ENCODE measurements around the gene FBXW11.

The FBXW11 gene

DNA sequence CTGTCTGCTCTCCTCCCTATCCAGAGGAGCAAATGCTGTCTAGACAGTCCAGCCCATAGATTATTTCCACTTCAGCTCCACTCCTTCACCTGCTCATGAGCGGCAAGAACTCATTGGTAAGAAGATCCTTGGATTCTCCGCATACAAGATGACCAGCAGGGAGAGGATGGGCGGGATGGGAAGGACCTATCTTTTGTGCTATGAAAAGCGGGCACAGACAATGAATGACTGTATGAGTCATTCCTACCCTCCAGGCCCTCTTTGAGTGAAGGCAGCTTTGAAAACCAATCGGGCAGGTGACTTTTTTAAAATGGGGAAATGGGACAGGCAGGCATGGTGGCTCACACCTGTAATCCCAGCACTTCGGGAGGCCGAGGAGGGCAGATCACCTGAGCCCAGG is 171.4 kb downstream of the FBXW11 start:
- Mint-ChIP-seq H3K4me1 (ENCODE audit: low read depth) (peaks cover 18% of the 10 kb centered on the region), H3K9me3 (peaks cover 8% of the 10 kb centered on the region), H3K27me3 (no peaks in the 10 kb centered on the region), H3K36me3 (ENCODE audit: low read depth) (no peaks in the 10 kb centered on the region), H3K27ac (no peak overlapping the region), H3K4me3 (no peak overlapping the region)
- intact Hi-C loops (cut with micrococcal nuclease), result no loop called here

DNA sequence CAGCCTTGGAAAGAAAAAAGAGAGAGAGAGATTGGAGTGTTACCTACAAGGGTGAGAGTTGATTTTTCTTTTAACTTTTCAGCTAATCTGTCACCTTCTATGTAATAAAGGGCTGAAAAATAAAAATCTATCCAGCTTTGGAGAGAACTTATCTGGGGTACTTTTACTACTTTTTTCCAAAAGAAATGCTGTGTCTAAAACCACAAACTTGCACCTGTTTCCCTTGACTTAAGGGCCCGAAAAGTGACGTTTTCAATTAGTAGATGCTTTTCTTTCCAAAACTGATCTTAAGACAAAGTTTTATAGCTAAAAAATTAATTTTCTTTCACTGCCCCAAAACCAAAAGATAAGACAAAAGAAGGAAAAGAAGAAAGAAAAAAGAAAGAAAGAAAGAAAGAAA is 172.0 kb downstream of the FBXW11 start:
- Mint-ChIP-seq H3K4me3 (no peak overlapping the region), H3K4me1 (ENCODE audit: low read depth) (peaks cover 12% of the 10 kb centered on the region), H3K27ac (no peak overlapping the region), H3K36me3 (ENCODE audit: low read depth) (no peaks in the 10 kb centered on the region), H3K27me3 (no peaks in the 10 kb centered on the region), H3K9me3 (peaks cover 8% of the 10 kb centered on the region)
- intact Hi-C loops (cut with micrococcal nuclease), result no loop called here

DNA sequence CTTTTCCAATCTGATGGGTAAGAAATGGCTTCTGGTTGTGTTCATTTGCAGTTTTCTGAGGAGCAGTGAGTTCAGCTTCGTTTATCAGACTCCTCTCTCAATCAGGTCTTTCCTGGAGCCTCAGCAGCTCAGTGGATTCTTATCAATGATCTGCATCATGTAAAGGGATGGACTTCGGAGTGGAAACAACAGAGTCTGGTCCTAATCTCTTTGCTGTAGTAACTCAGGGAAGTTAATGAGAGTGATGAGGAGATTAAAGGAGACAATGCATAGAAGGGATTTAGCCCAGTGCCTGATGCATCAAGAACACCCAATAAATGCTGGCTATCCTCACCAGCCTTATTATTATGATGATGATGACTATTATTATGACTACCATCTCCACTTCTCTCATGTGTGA is 173.7 kb downstream of the FBXW11 start:
- no peaks in the 10 kb centered on the region for H3K27me3 Mint-ChIP-seq
- peaks cover 8% of the 10 kb centered on the region for H3K9me3 Mint-ChIP-seq
- H3K27ac Mint-ChIP-seq, result no peak overlapping the region
- no peaks in the 10 kb centered on the region for H3K36me3 Mint-ChIP-seq (ENCODE audit: low read depth)
- H3K4me1 Mint-ChIP-seq (ENCODE audit: low read depth), result no peaks in the 10 kb centered on the region
- H3K4me3 Mint-ChIP-seq, result no peak overlapping the region
- intact Hi-C loops (cut with micrococcal nuclease), result no loop called here

DNA sequence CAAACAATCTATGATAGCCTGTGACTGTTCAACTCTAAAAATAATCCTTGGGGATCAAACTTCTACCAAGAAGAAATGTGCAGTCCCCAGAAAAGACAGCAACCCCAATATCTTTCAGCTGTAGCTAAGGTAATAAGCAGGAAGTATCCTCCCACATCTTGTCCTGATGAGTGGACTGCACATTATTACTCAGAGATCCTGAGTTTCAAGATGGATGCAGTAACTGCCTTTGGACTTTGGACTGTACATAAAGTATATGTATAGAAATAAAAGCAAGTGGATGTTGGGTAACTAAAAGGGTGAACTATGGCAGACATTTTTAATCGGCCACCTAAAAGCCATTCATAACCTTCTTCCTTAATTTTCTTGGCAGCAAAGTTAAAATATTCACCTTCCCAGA is 175.8 kb downstream of the FBXW11 start:
- H3K4me3 Mint-ChIP-seq, result no peak overlapping the region

DNA sequence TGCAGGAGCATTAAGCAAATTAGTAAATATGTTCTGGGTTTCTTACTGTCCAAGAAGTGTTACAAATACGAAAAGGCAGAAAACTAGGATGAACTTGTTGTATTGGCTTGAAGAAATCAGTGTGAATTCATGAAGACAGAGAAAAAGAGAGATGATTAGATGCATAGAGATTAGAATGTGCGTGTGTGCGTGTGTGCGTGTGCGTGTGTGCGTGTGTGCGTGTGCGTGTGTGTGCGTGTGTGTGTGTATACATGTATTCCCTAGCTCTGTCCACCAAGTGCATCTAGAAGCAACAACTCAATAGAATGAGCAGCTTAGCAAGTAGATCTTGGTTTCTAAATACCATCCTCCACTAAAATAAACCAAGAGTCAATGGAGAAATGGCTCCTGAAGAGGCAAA is 179.3 kb downstream of the FBXW11 start:
- Mint-ChIP-seq H3K9me3 (no peaks in the 10 kb centered on the region), H3K36me3 (ENCODE audit: low read depth) (no peaks in the 10 kb centered on the region), H3K4me1 (ENCODE audit: low read depth) (no peaks in the 10 kb centered on the region), H3K27me3 (no peaks in the 10 kb centered on the region), H3K4me3 (no peak overlapping the region), H3K27ac (no peak overlapping the region)
- intact Hi-C loops (cut with micrococcal nuclease), result no loop called here

More for the DNA sequence above, 175.8 kb downstream of the FBXW11 start:
- no peaks in the 10 kb centered on the region for H3K4me1 Mint-ChIP-seq (ENCODE audit: low read depth)
- H3K27ac Mint-ChIP-seq, result no peak overlapping the region
- intact Hi-C loops (cut with micrococcal nuclease), result no loop called here
- no peaks in the 10 kb centered on the region for H3K27me3 Mint-ChIP-seq
- peaks cover 8% of the 10 kb centered on the region for H3K9me3 Mint-ChIP-seq
- no peaks in the 10 kb centered on the region for H3K36me3 Mint-ChIP-seq (ENCODE audit: low read depth)

DNA sequence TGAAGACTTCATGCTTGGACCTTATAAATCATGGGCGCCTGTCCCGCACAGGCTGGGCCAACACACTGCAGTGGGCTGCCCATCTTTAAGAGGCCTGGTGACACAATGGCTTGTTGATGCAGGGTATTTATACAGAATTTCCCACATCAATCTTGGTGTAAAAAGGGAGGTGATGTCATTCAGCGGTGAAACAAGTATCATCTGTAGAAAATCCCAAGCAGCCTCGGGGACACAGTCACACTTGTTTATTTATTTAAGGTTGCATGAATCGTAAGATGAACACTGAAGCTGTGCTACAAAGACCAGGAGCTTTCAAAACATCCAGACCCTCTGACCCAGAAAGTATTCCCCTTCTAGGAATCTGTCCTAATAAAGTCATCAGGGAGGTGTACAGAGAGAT is 180.3 kb downstream of the FBXW11 start:
- no peaks in the 10 kb centered on the region for H3K9me3 Mint-ChIP-seq
- no peak overlapping the region for H3K27ac Mint-ChIP-seq
- intact Hi-C loops (cut with micrococcal nuclease), result no loop called here
- H3K27me3 Mint-ChIP-seq, result no peaks in the 10 kb centered on the region
- H3K4me3 Mint-ChIP-seq, result no peak overlapping the region
- H3K4me1 Mint-ChIP-seq (ENCODE audit: low read depth), result no peaks in the 10 kb centered on the region
- H3K36me3 Mint-ChIP-seq (ENCODE audit: low read depth), result no peaks in the 10 kb centered on the region

DNA sequence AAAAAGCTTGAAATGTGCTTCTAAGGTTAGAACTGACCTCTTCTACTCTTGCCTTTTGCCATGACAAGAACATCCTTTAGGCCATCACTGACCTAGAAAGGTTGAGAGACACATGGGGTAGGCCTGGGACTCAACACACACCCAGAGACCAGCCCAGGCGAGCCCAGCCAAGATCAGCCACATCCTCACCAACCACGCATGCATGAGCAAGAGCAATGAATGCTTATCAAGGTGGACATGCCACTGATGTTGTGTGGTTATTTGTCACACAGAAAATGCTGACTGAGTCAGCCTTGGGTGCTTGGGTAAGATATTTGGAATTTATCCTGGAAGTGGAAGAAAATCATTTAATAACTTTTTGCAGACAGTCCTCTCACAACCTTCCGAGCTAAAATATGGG is 181.4 kb downstream of the FBXW11 start:
- Mint-ChIP-seq H3K4me3 (no peak overlapping the region), H3K9me3 (no peaks in the 10 kb centered on the region), H3K36me3 (ENCODE audit: low read depth) (no peaks in the 10 kb centered on the region), H3K4me1 (ENCODE audit: low read depth) (no peaks in the 10 kb centered on the region), H3K27ac (no peak overlapping the region), H3K27me3 (no peaks in the 10 kb centered on the region)
- intact Hi-C loops (cut with micrococcal nuclease), result no loop called here

DNA sequence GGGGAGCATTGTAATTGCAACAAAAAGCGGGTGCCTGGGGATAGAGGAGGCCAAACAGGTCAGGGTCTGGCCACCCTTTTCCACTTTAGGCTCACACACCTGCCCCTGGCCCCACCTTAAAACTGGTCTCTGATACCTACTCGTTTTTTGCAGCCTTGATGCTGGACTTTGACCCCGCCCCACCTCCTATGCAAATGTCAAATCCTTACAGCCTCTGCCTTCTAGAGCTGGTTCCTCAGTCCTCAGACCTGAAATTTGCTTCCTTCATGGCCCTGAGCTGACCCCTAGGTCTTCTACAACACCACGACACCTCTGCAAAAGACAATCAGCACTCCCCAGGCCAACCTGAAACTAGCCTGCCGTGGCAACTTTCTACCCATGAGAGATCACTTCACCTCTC is 183.2 kb downstream of the FBXW11 start:
- no peak overlapping the region for H3K4me3 Mint-ChIP-seq
- H3K9me3 Mint-ChIP-seq, result no peaks in the 10 kb centered on the region
- H3K27me3 Mint-ChIP-seq, result no peaks in the 10 kb centered on the region
- no peak overlapping the region for H3K27ac Mint-ChIP-seq
- H3K36me3 Mint-ChIP-seq (ENCODE audit: low read depth), result no peaks in the 10 kb centered on the region
- intact Hi-C loops (cut with micrococcal nuclease), result no loop called here
- no peaks in the 10 kb centered on the region for H3K4me1 Mint-ChIP-seq (ENCODE audit: low read depth)

DNA sequence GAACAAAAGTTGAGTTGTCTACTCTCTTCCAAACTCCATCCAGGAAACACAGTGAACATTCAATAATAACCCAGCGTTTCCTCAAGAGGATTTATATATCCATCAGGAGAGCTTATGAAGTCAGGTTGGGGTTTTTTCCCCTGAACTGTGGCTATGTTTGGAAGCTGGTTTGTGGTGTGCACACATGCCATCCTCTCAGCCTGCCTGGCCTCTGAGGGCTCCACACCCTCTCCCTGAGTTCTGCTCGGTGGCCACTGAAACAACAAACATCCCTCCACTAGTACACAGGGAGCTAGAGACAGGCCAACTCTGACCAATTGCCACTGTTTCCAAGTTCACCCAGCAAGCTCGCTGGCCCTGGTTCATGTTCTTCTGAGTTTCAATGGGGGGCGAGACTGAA is 185.2 kb downstream of the FBXW11 start:
- H3K4me3 Mint-ChIP-seq, result no peak overlapping the region
- no peaks in the 10 kb centered on the region for H3K9me3 Mint-ChIP-seq
- no peaks in the 10 kb centered on the region for H3K27me3 Mint-ChIP-seq
- no peaks in the 10 kb centered on the region for H3K4me1 Mint-ChIP-seq (ENCODE audit: low read depth)
- H3K36me3 Mint-ChIP-seq (ENCODE audit: low read depth), result no peaks in the 10 kb centered on the region
- intact Hi-C loops (cut with micrococcal nuclease), result no loop called here
- H3K27ac Mint-ChIP-seq, result no peak overlapping the region

DNA sequence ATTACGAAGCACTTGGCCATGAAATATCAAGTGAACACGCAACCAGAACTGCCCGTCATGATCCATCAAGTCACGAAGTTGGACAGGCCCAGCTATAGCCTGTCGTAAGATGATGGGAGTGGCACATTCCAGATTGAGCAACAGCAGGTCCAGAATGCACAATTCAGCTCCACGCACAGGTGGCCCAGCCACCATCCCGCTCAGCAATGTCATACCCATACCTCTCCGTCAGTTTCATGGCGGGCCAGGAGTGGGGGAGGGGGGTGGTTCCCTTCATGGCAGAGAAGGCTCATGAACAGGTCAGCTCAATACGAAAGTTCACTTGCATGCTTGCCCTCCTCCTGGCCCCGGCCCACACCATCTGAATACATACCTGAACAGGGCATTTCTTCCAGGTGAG is 185.9 kb downstream of the FBXW11 start:
- Mint-ChIP-seq H3K27me3 (no peaks in the 10 kb centered on the region), H3K36me3 (ENCODE audit: low read depth) (no peaks in the 10 kb centered on the region), H3K9me3 (no peaks in the 10 kb centered on the region), H3K4me1 (ENCODE audit: low read depth) (no peaks in the 10 kb centered on the region), H3K27ac (no peak overlapping the region), H3K4me3 (no peak overlapping the region)
- intact Hi-C loops (cut with micrococcal nuclease), result no loop called here

DNA sequence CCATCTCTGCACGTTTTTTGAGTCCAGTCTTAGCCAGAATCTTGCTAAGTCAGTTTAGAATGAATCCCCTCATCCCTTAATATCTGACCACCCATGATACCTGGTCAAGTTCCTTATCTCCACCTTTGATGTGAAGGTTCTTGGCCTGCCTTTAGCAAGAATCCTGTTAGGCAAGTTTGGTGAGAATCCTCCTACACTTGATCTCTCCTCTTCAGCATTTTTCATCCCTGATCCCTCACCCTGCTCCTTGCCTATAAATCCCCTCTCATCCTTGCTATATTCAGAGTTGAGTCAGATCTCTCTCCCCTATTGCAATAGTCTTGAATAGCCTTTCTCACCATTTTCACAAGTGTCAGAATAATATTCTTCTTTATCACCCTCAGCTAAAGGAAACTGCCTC is 189.8 kb downstream of the FBXW11 start:
- Mint-ChIP-seq H3K4me1 (ENCODE audit: low read depth) (peaks cover 9% of the 10 kb centered on the region), H3K27me3 (no peaks in the 10 kb centered on the region), H3K36me3 (ENCODE audit: low read depth) (no peaks in the 10 kb centered on the region), H3K9me3 (no peaks in the 10 kb centered on the region), H3K4me3 (no peak overlapping the region), H3K27ac (no peak overlapping the region)
- intact Hi-C loops (cut with micrococcal nuclease), result no loop called here

DNA sequence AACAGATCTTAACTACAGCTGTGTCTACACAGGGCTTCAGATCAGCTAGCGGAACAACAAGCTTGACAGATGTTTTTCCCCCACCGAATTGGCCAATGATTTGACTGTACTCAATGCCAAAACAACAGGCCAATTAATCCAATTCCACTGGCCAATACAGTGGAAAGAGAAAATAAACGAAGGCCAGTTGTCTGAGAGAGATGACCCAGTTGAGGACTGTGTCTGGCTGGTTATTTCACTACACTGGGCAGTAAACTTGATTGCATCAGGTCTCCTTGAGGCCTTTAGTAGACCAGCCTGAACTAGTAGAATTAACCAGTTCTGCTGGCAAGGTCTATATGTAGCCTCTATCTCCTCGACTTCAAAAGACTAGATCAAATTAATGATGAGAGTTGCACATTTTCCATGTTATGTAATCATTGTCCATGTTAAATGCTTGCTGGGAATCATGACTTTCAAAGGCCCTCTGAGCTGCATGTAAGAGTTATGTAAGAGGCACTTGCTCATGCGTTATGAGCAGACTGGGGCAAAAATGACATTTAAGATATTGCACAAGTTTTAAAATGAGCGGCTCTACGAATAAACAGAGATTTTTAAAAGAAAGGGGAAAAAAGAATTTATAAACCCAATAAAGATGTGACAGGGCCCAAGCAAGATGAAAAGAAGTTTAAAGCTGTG is 192.5 kb downstream of the FBXW11 start:
- H3K27me3 Mint-ChIP-seq, result no peaks in the 10 kb centered on the region

DNA sequence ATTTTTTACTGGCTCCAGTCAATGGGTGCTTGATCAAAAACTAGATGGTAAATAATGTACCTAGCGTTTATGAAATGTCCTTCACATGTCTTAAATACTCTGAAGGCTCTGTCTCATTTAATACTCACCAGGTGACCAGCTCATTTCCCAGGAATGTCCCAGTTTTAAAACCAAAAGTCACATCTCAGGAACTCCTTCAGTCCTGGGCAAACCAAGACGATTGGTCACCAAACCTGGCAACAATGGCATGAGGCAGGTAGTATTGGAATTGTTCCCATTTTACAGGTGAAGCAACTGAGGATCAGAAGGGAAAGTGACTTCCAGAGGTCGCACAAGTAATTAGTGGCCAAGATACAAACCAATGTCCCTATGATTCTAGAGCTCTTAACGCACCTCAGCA is 193.2 kb downstream of the FBXW11 start:
- H3K4me1 Mint-ChIP-seq (ENCODE audit: low read depth), result peaks cover 9% of the 10 kb centered on the region
- intact Hi-C loops (cut with micrococcal nuclease), result no loop called here
- H3K36me3 Mint-ChIP-seq (ENCODE audit: low read depth), result no peaks in the 10 kb centered on the region

More for the DNA sequence above, 192.5 kb downstream of the FBXW11 start:
- intact Hi-C loops (cut with micrococcal nuclease), result no loop called here
- Mint-ChIP-seq H3K9me3 (no peaks in the 10 kb centered on the region), H3K4me1 (ENCODE audit: low read depth) (peaks cover 9% of the 10 kb centered on the region), H3K4me3 (no peak overlapping the region), H3K36me3 (ENCODE audit: low read depth) (no peaks in the 10 kb centered on the region), H3K27ac (no peak overlapping the region)

More for the DNA sequence above, 193.2 kb downstream of the FBXW11 start:
- Mint-ChIP-seq H3K9me3 (no peaks in the 10 kb centered on the region), H3K4me3 (no peak overlapping the region), H3K27ac (no peak overlapping the region), H3K27me3 (no peaks in the 10 kb centered on the region)

All from dendritic cell treated with granulocyte-macrophage colony-stimulating factor and Interleukin-4, amounts not matched to agents 40 ng/mL and 50 ng/mL, for 4 days (primary cell).